Measurements from ENCODE around the gene LYPLA2. TPM values are rescaled to one million over a fixed set of nuclear protein-coding genes. Genes with fewer than 3 reads are reported as not detected.

LYPLA2 gene
- total RNA-seq, 4 donors from 2014 or later = 36.0 to 54.0 (median 40.3) TPM

Other genes with a start within 250 kb of the LYPLA2 start
- 100 to 1,000 TPM; 134 to 322 (median 179) TPM for gene ID3, start 231.6 kb upstream of the LYPLA2 start, total RNA-seq
- gene RPL11, start 99.3 kb upstream of the LYPLA2 start, total RNA-seq = 1,000 to 10,000 TPM in 2 of 4 donors, 100 to 1,000 TPM in 2; 867 to 1,131 (median 994) TPM
- 10 to 100 TPM; 44.1 to 73.7 (median 54.1) TPM for gene ELOA, start 47.7 kb upstream of the LYPLA2 start, total RNA-seq
- 10 to 100 TPM; 44.3 to 58.8 (median 51.7) TPM for gene PITHD1, start 12.7 kb upstream of the LYPLA2 start, total RNA-seq
- 10 to 100 TPM; 15.6 to 19.4 (median 17.9) TPM for gene GALE, start 9.6 kb downstream of the LYPLA2 start, total RNA-seq
- gene HMGCL, start 34.3 kb downstream of the LYPLA2 start, total RNA-seq = 10 to 100 TPM; 19.2 to 47.1 (median 41.4) TPM
- gene FUCA1, start 77.1 kb downstream of the LYPLA2 start, total RNA-seq = 10 to 100 TPM; 31.7 to 49.5 (median 45.7) TPM
- gene CNR2, start 122.2 kb downstream of the LYPLA2 start, total RNA-seq = under 1 TPM in 2 of 4 donors, not detected in 2; 0.06 to 0.09 TPM
- 100 to 1,000 TPM; 139 to 173 (median 153) TPM for gene PNRC2, start 168.7 kb downstream of the LYPLA2 start, total RNA-seq
- gene SRSF10, start 189.2 kb downstream of the LYPLA2 start, total RNA-seq = 100 to 1,000 TPM; 101 to 152 (median 120) TPM

Data from omental fat pad (tissue), 4 donors.